ENCODE measurements around the gene CTNNA1.

Gene CTNNA1

GRCh38 chr5:138720840-138721239 lies 32.4 kb upstream of the CTNNA1 start:
- peaks cover 0 to 3% of the 10 kb centered on the region in 2 experiments for H3K4me1 ChIP-seq (ENCODE audit: control insufficient read depth in 1 of 2, insufficient read depth in 1 of 2, low read depth in 1 of 2, low read length in 1 of 2)
- TF ChIP-seq, protein P1, sequence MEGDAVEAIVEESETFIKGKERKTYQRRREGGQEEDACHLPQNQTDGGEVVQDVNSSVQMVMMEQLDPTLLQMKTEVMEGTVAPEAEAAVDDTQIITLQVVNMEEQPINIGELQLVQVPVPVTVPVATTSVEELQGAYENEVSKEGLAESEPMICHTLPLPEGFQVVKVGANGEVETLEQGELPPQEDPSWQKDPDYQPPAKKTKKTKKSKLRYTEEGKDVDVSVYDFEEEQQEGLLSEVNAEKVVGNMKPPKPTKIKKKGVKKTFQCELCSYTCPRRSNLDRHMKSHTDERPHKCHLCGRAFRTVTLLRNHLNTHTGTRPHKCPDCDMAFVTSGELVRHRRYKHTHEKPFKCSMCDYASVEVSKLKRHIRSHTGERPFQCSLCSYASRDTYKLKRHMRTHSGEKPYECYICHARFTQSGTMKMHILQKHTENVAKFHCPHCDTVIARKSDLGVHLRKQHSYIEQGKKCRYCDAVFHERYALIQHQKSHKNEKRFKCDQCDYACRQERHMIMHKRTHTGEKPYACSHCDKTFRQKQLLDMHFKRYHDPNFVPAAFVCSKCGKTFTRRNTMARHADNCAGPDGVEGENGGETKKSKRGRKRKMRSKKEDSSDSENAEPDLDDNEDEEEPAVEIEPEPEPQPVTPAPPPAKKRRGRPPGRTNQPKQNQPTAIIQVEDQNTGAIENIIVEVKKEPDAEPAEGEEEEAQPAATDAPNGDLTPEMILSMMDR (IDR thresholded peaks at IDR 0.05): no peak
- no peak overlapping the region for H3K27ac ChIP-seq
- H3K27me3 ChIP-seq: peaks cover 18% of the 10 kb centered on the region
- no peaks in the 10 kb centered on the region for H3K9me3 ChIP-seq
- no peaks in the 10 kb centered on the region for H3K36me3 ChIP-seq
- no peak overlapping the region for H3K4me3 ChIP-seq (ENCODE audit: low read depth in 1 of 2, low read length in 1 of 2)

- TF ChIP-seq, protein P1 (IDR thresholded peaks at IDR 0.05): no peak
- peaks cover 15% of the 10 kb centered on the region for H3K27me3 ChIP-seq
- no peaks in the 10 kb centered on the region for H3K9me3 ChIP-seq
- peaks cover 0 to 3% of the 10 kb centered on the region in 2 experiments for H3K4me1 ChIP-seq (ENCODE audit: control insufficient read depth in 1 of 2, insufficient read depth in 1 of 2, low read depth in 1 of 2, low read length in 1 of 2)
- H3K4me3 ChIP-seq (ENCODE audit: low read depth in 1 of 2, low read length in 1 of 2): no peak overlapping the region
- H3K36me3 ChIP-seq: no peaks in the 10 kb centered on the region
- H3K27ac ChIP-seq: no peak overlapping the region
Observed at GRCh38 chr5:138721979-138722378, 31.2 kb upstream of the CTNNA1 start.

DNA sequence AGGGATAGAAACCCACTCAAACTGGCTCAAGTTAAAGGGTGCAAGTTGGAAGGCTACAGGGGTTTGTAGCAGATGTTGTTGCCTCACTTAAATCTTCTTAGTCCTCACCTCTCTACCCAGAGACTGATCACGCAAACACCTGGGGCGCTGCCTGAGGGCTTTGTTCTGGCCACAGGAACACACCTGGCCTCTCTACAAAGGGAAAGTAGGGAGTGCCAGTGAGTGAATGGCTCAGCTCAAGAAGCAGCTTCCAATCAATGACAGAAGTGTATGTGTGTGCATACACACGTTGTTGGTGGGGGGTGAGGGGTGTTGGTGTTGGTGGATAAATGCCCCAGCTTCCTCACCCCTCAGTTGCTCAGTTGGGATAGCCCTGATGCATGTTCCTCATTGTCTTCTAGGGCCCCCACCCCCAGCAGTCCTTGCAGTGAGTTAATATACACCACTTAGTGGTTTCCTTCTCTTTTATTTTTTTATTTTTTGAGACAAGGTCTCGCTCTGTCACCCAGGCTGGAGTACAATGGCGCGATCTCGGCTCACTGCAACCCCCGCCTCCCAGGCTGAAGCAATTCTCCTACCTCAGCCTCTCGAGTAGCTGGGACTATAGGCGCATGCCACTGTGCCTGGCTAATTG lies 30.6 kb upstream of the CTNNA1 start:
- Histone ChIP-seq H3K27ac (no peak overlapping the region), H3K4me3 (ENCODE audit: low read depth in 1 of 2, low read length in 1 of 2) (no peak overlapping the region), H3K36me3 (no peaks in the 10 kb centered on the region), H3K4me1 (ENCODE audit: control insufficient read depth in 1 of 2, insufficient read depth in 1 of 2, low read depth in 1 of 2, low read length in 1 of 2) (peaks cover 0 to 3% of the 10 kb centered on the region in 2 experiments), H3K27me3 (peaks cover 10% of the 10 kb centered on the region), H3K9me3 (no peaks in the 10 kb centered on the region)
- TF ChIP-seq, protein P1 (IDR thresholded peaks at IDR 0.05): no peak

GRCh38 chr5:138724470-138725146 lies 28.6 kb upstream of the CTNNA1 start:
- Histone ChIP-seq H3K4me3 (ENCODE audit: low read depth in 1 of 2, low read length in 1 of 2) (no peak overlapping the region), H3K27me3 (peaks cover 10% of the 10 kb centered on the region), H3K4me1 (ENCODE audit: control insufficient read depth in 1 of 2, insufficient read depth in 1 of 2, low read depth in 1 of 2, low read length in 1 of 2) (peaks cover 0 to 3% of the 10 kb centered on the region in 2 experiments), H3K9me3 (no peaks in the 10 kb centered on the region), H3K27ac (no peak overlapping the region), H3K36me3 (no peaks in the 10 kb centered on the region)
- TF ChIP-seq, protein P1 (IDR thresholded peaks at IDR 0.05): no peak

DNA sequence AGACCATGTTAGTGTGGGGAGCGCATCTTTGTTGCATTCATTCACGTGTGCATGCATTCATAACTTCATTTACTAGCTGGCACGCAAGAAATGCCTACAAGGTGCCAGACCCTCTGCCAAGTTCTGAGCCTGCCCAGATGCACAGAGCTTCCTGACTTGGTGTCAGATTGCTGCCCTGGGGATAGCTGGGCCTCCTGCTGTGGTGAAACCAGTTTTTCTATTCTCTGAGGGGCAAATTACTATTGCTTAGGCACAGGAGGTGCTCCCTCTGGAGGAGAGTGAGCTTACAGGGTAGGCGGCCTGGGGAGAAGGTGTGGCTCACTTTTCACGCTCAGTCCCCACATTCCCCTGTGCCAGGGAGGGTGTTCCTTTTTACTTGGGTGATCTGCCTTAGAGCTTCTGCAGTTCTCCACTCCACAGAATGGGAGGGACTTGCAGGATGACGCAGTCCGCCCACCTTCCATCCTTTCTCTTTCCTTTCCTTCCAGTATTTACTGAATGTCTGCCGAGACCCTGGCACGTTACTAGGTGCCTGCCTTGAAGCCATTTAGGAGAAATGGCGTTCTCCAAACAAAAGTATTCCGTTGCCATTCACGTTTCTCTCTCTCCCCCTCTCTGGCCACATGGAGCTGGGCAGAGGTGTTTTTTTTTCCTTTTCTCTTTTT lies 27.9 kb upstream of the CTNNA1 start:
- no peak overlapping the region for H3K27ac ChIP-seq
- H3K4me3 ChIP-seq (ENCODE audit: low read depth in 1 of 2, low read length in 1 of 2): no peak overlapping the region
- TF ChIP-seq, protein P1 (IDR thresholded peaks at IDR 0.05): no peak
- H3K9me3 ChIP-seq: no peaks in the 10 kb centered on the region
- H3K4me1 ChIP-seq (ENCODE audit: control insufficient read depth in 1 of 2, insufficient read depth in 1 of 2, low read depth in 1 of 2, low read length in 1 of 2): peaks cover 0 to 3% of the 10 kb centered on the region in 2 experiments
- peaks cover 10% of the 10 kb centered on the region for H3K27me3 ChIP-seq
- no peaks in the 10 kb centered on the region for H3K36me3 ChIP-seq
